Nephron (organoid): ENCODE results near the gene C10orf120.

ENCODE experiments used
- H3K27ac Mint-ChIP-seq, 3 experiments: 2 replicates each; pipeline ENCODE4 v1.8.0; 2020; ENCODE audit warnings: mixed read lengths in 3 of 3, mild to moderate bottlenecking in 2 of 3, moderate library complexity in 1 of 3
- H3K27me3 Mint-ChIP-seq: 2 replicates; pipeline ENCODE4 v1.8.0; 2021; ENCODE audit warnings: low read depth, mild to moderate bottlenecking, moderate library complexity, mixed read lengths
- H3K36me3 Mint-ChIP-seq: 2 replicates; pipeline ENCODE4 v1.8.0; 2020; ENCODE audit warnings: low read depth, mixed read lengths
- H3K4me1 Mint-ChIP-seq: 2 replicates; pipeline ENCODE4 v1.8.0; 2020; ENCODE audit warnings: mixed read lengths
- H3K4me3 Mint-ChIP-seq, 3 experiments: 2 replicates each; pipeline ENCODE4 v1.8.0; 2020; ENCODE audit warnings: mild to moderate bottlenecking in 3 of 3, mixed read lengths in 3 of 3, moderate library complexity in 2 of 3
- H3K9me3 Mint-ChIP-seq: 2 replicates; pipeline ENCODE4 v1.8.0; 2020; ENCODE audit warnings: mixed read lengths
- TF ChIP-seq, protein P1 (sequence below), 3 experiments: fragments of 200-600 bp; sonication (generic); IDR thresholded peaks; one replicate each; pipeline ENCODE4 v1.5.0; 2021; ENCODE audit warnings: antibody characterized with exemption in 3 of 3; ENCODE audit not compliant: unreplicated experiment in 3 of 3

The C10orf120 gene

DNA sequence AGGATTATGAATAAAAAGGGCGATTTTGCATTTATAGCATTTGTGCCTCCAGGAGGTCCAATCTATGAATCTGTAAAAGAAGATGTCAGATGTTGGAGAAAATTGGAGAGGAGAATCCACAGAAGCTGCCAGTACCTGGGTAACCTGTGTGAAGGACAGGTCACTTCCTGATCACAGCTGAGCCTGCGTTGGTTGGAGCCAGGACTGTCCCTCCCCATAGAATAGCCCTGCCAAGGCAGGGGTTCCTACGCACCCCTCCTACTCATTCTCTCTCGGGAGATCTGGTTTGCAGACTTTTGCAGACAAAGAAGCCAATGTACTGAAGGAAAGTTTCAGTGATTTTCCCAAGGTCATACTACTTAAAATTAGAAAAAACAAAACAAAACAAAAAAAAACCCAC, 10.3 kb upstream of the C10orf120 start:
- Mint-ChIP-seq H3K4me3 (no peak overlapping the region), H3K27ac (no peak overlapping the region), H3K27me3 (peaks cover 19% of the 10 kb centered on the region), H3K9me3 (no peaks in the 10 kb centered on the region), H3K36me3 (no peaks in the 10 kb centered on the region), H3K4me1 (no peaks in the 10 kb centered on the region)
- TF ChIP-seq, protein P1, sequence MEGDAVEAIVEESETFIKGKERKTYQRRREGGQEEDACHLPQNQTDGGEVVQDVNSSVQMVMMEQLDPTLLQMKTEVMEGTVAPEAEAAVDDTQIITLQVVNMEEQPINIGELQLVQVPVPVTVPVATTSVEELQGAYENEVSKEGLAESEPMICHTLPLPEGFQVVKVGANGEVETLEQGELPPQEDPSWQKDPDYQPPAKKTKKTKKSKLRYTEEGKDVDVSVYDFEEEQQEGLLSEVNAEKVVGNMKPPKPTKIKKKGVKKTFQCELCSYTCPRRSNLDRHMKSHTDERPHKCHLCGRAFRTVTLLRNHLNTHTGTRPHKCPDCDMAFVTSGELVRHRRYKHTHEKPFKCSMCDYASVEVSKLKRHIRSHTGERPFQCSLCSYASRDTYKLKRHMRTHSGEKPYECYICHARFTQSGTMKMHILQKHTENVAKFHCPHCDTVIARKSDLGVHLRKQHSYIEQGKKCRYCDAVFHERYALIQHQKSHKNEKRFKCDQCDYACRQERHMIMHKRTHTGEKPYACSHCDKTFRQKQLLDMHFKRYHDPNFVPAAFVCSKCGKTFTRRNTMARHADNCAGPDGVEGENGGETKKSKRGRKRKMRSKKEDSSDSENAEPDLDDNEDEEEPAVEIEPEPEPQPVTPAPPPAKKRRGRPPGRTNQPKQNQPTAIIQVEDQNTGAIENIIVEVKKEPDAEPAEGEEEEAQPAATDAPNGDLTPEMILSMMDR (IDR thresholded peaks at IDR 0.05; ENCODE audit: unreplicated experiment in 3 of 3) = no peak

DNA sequence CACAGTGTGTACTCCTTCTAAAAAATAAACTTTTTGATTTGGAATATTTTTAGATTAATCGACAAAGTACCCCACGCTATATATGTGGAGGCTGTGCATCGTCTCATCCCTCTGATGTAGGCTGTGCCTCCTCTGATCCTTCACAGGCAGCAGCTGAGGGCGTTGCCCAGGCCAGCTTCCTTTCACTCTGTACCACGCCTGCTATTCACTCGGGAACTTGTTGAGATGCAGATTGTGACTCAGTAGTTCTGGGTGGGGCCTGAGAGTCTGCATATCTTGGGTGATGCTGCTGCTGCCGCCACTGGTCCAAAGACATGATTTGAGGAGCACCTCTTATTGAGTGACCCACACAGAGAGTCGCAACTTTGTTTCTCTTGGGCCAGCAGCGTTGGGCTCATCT, 7.9 kb upstream of the C10orf120 start:
- H3K4me3 Mint-ChIP-seq = no peak overlapping the region
- peaks cover 18% of the 10 kb centered on the region for H3K27me3 Mint-ChIP-seq
- no peak overlapping the region for H3K27ac Mint-ChIP-seq
- H3K36me3 Mint-ChIP-seq = no peaks in the 10 kb centered on the region
- no peaks in the 10 kb centered on the region for H3K4me1 Mint-ChIP-seq
- H3K9me3 Mint-ChIP-seq = no peaks in the 10 kb centered on the region
- TF ChIP-seq, protein P1 (IDR thresholded peaks at IDR 0.05; ENCODE audit: unreplicated experiment in 3 of 3) = no peak

DNA sequence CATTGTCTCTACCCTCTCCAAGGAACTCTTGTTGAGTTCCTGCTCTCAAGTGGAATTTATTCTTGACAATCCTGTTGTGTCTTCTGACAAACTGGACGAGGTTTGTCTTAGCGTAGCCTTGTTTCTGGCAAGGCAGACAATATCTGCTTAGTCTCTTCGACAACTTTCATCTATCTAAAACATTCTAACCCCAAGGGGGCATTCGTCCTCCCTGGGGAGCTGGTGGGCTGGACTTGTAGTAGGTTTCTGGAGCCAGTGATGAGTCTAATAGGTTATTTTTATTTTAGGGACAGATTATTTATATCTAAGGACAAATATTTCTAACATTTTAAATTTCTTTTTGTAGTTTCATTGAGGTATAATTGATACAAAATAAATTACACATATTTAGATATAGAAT, 7.3 kb upstream of the C10orf120 start:
- no peak overlapping the region for H3K4me3 Mint-ChIP-seq
- TF ChIP-seq, protein P1 (IDR thresholded peaks at IDR 0.05; ENCODE audit: unreplicated experiment in 3 of 3) = no peak
- H3K4me1 Mint-ChIP-seq = no peaks in the 10 kb centered on the region
- H3K27me3 Mint-ChIP-seq = peaks cover 18% of the 10 kb centered on the region
- no peaks in the 10 kb centered on the region for H3K36me3 Mint-ChIP-seq
- no peak overlapping the region for H3K27ac Mint-ChIP-seq
- no peaks in the 10 kb centered on the region for H3K9me3 Mint-ChIP-seq

DNA sequence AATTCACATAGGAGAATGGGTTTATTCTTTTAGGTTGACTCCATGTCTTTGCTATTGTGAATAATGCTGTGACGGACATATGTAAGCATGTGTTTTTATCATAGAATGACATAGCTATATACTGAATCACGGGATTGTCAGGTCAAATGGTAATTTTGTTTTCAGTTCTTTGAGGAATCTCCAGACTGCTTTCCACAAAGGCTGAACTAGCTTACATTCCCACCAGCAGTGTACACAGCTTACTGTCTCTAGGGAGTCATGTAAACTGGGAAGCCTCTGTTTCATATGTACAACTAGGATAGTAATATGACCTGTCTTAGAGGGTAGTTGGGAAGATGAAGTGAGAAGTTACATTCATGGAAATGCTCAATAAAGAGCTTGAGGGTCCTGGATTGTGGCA, 6.8 kb upstream of the C10orf120 start:
- TF ChIP-seq, protein P1 (IDR thresholded peaks at IDR 0.05; ENCODE audit: unreplicated experiment in 3 of 3) = no peak
- Mint-ChIP-seq H3K4me3 (no peak overlapping the region), H3K36me3 (no peaks in the 10 kb centered on the region), H3K4me1 (no peaks in the 10 kb centered on the region), H3K9me3 (no peaks in the 10 kb centered on the region), H3K27me3 (peaks cover 18% of the 10 kb centered on the region), H3K27ac (no peak overlapping the region)

DNA sequence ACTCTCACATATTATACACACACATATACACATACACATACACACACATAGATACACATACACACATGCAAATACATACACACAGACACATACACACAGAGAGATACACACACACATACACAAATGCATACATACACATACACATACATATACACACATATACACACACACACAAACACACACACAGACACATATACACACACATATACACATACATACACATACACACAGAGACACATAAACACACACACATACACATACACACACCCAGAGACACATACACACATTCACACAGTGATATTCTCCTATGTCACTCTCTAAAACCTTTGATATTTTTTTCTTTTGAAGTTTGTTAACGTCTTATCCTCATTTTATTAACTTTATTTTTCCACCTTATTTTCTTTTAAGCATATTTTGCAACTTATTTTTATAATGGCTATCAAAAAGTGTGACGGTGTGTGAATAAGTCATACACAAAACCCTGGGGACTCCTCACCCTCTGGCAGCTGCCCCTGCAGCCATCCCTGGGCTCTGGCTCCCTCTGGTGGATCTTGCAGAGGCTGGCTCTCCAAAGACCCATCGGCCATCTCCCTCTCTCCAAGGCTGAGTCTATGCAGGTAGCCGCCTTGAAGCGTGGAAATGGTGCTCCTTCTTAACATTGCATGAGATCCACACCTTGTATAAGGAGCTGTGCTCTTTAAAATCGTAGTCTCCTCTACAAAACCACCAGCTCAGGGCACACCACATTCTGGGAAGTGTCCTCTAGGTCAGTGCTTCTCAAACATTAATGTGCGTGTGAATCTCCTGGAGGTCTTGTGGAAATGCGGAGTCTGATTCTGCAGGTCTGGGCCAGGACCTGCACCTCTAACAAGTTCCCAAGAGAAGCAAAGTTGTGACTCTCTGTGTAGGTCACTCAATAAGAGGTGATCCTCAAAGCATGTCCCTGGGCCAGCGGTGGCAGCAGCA, 4.1 kb upstream of the C10orf120 start:
- Mint-ChIP-seq H3K27me3 (peaks cover 14% of the 10 kb centered on the region), H3K36me3 (no peaks in the 10 kb centered on the region), H3K4me3 (no peak overlapping the region), H3K9me3 (no peaks in the 10 kb centered on the region), H3K4me1 (no peaks in the 10 kb centered on the region), H3K27ac (no peak overlapping the region)
- TF ChIP-seq, protein P1 (IDR thresholded peaks at IDR 0.05; ENCODE audit: unreplicated experiment in 3 of 3) = peak; percentile 78 to 92 (median 87)

DNA sequence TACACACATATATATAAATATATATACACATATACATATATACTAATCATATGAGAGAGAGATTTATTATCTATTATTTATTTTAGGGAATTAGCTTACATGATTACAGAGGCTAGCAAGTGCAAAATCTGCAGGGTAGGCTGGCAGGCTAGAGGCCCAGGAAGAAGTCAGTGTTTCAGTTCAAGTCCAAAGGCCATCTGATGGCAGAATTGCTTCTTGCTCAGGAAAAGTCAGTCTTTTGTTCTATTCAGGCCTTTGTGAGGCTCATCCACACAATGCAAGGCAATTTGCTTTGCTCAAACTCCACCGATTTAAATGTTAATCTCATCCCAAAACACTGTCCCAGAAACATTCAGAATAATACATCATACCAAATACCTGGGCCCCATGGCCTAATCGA, 2.6 kb upstream of the C10orf120 start:
- TF ChIP-seq, protein P1 (IDR thresholded peaks at IDR 0.05; ENCODE audit: unreplicated experiment in 3 of 3) = no peak
- Mint-ChIP-seq H3K27ac (no peak overlapping the region), H3K36me3 (no peaks in the 10 kb centered on the region), H3K27me3 (peaks cover 12% of the 10 kb centered on the region), H3K4me1 (no peaks in the 10 kb centered on the region), H3K4me3 (no peak overlapping the region), H3K9me3 (no peaks in the 10 kb centered on the region)
